BE2C (cell line): ENCODE measurements around the gene ADGRD1.

Experiments used
- DNase-seq: peaks from one replicate; pipeline ENCODE4 v3.0.0-alpha.2; 2020
- H3K27me3 ChIP-seq: fragments of 250-450 bp; sonication (Bioruptor Pico); 2 replicates; pipeline ENCODE4 v1.5.1; 2020; ENCODE audit warnings: mild to moderate bottlenecking
- H3K36me3 ChIP-seq: fragments of 250-450 bp; sonication (Bioruptor Pico); 2 replicates; pipeline ENCODE4 v1.5.1; 2020; ENCODE audit warnings: mild to moderate bottlenecking
- H3K4me1 ChIP-seq: fragments of 250-450 bp; sonication (Bioruptor Pico); 2 replicates; pipeline ENCODE4 v1.5.1; 2020
- H3K4me3 ChIP-seq: 2 replicates; pipeline ENCODE4 v1.5.1; 2011; ENCODE audit warnings: low read depth, low read length
- H3K9me3 ChIP-seq: fragments of 250-450 bp; sonication (Bioruptor Pico); 2 replicates; pipeline ENCODE4 v1.5.1; 2020
- TF ChIP-seq, protein P1 (sequence below): IDR thresholded peaks from 2 replicates; pipeline ENCODE4 v1.5.1; 2012; ENCODE audit warnings: mild to moderate bottlenecking, low read depth, low read length

Gene ADGRD1

DNA sequence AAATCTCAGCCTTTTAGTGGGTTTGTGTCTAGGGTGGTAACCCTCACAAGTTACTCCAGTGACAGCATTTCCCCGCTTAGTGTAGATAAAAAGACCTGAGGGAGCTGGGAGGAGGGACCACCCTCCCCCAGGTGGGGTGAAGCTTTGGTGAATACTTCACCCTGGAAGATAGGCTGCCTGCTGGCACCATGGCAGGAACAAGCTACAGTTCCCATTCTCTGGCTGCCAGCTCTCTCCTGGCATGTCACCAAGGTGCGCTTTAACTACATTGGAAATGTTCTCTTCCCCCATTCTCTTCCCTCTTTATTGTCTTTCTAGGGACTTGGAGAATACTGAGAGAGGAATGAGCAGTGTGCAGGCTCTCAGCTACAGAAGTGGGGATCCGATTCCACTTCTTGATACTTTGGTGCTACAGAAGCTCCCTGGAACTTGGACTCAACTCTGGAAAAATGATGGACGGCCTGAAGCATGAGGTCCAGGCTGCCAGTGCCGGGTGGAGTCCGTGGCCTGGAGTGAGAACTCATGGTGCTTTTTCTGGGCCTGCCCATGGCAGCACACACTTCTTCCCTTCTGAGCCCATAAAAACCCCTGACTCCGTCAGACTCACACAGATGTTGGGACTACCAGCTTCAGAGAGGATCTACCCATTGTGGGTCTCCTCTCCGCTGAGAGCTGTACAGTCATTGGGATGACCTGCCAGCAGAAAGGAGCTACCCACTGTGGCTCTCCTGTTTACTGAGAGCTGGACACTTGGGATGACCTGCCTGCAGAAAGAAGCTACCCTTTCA lies 198.0 kb downstream of the ADGRD1 start:
- TF ChIP-seq, protein P1, sequence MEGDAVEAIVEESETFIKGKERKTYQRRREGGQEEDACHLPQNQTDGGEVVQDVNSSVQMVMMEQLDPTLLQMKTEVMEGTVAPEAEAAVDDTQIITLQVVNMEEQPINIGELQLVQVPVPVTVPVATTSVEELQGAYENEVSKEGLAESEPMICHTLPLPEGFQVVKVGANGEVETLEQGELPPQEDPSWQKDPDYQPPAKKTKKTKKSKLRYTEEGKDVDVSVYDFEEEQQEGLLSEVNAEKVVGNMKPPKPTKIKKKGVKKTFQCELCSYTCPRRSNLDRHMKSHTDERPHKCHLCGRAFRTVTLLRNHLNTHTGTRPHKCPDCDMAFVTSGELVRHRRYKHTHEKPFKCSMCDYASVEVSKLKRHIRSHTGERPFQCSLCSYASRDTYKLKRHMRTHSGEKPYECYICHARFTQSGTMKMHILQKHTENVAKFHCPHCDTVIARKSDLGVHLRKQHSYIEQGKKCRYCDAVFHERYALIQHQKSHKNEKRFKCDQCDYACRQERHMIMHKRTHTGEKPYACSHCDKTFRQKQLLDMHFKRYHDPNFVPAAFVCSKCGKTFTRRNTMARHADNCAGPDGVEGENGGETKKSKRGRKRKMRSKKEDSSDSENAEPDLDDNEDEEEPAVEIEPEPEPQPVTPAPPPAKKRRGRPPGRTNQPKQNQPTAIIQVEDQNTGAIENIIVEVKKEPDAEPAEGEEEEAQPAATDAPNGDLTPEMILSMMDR = no peak
- DNase-seq = no peak
- H3K4me3 ChIP-seq = no peak overlapping the region
- H3K27me3 ChIP-seq = no peaks in the 10 kb centered on the region
- no peaks in the 10 kb centered on the region for H3K36me3 ChIP-seq
- H3K4me1 ChIP-seq = no peaks in the 10 kb centered on the region
- H3K9me3 ChIP-seq = no peaks in the 10 kb centered on the region

DNA sequence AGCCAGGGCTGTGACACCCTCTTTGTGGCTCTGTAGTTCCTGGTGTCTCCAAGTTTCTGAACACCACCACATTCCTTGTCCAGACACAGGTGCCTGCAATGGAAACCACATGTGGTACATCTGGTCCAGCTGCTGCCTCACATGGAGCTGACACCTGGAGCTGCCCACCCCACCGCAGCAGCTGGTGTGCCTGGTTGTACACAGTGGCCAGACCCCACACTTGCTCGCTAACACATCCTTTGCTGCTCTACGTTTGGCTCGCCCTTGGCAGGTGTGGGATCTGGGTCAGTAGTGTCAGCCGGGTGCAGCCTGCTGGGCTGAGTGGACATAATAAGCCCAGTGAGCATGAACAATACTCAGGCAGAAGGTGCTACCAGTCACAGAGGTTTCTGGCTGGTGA lies 198.9 kb downstream of the ADGRD1 start:
- Histone ChIP-seq H3K4me3 (no peak overlapping the region), H3K27me3 (no peaks in the 10 kb centered on the region), H3K4me1 (no peaks in the 10 kb centered on the region), H3K9me3 (no peaks in the 10 kb centered on the region), H3K36me3 (no peaks in the 10 kb centered on the region)
- no peak for DNase-seq
- TF ChIP-seq, protein P1 = no peak

- Histone ChIP-seq H3K4me3 (no peak overlapping the region), H3K9me3 (no peaks in the 10 kb centered on the region), H3K27me3 (no peaks in the 10 kb centered on the region), H3K4me1 (no peaks in the 10 kb centered on the region), H3K36me3 (no peaks in the 10 kb centered on the region)
- no peak for DNase-seq
- TF ChIP-seq, protein P1 = no peak
Measured at GRCh38 chr12:131153016-131153415, 199.3 kb downstream of the ADGRD1 start.

DNA sequence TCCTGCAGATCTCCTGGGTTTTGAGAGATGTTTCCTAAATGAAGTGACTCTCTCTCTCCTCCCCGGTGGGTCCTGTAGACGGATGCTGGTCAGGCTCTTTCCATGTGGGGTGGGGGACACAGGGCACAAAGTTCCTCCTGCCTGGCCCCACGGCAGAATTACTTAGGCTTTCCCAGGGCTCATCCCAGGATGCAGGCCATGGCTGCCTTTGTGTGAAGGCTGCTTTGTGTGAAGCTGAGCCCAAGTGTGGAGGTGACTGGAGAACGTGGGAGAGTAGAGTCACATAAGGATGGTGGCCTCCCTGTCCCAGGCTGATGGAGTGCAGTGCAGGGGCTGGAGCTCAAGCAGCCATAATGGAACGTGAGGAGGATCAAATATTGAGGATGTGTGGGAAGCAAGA lies 200.2 kb downstream of the ADGRD1 start:
- TF ChIP-seq, protein P1 = no peak
- Histone ChIP-seq H3K36me3 (no peaks in the 10 kb centered on the region), H3K4me1 (no peaks in the 10 kb centered on the region), H3K4me3 (no peak overlapping the region), H3K27me3 (no peaks in the 10 kb centered on the region), H3K9me3 (no peaks in the 10 kb centered on the region)
- no peak for DNase-seq

DNA sequence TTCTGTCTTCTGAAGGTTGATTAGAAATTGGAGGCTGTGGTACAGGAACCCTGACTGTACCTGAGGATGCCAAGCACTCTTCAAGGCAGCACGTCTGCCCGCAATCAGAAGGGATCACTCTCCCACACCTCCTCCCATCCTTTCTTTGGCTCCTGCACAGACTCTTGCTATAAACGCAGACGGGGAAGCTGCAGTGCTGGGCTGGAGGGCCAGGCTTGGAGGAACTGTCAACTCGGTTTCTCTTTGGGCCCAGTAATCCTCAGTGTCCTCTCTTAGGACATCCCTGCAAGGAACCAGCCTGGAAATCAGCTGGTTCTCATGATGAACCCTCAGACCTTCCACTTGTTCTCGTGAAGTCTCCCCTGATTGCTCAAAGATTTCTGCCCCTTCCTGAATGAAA lies 201.4 kb downstream of the ADGRD1 start:
- Histone ChIP-seq H3K9me3 (no peaks in the 10 kb centered on the region), H3K36me3 (no peaks in the 10 kb centered on the region), H3K27me3 (no peaks in the 10 kb centered on the region), H3K4me1 (no peaks in the 10 kb centered on the region), H3K4me3 (no peak overlapping the region)
- no peak for DNase-seq
- TF ChIP-seq, protein P1 = no peak

- Histone ChIP-seq H3K9me3 (no peaks in the 10 kb centered on the region), H3K27me3 (no peaks in the 10 kb centered on the region), H3K4me1 (no peaks in the 10 kb centered on the region), H3K36me3 (no peaks in the 10 kb centered on the region), H3K4me3 (no peak overlapping the region)
- DNase-seq = no peak
- TF ChIP-seq, protein P1 = no peak
Measured at GRCh38 chr12:131157743-131158142, 204.0 kb downstream of the ADGRD1 start.
